Liver (tissue), 3 donors: ENCODE measurements around the gene UBL4A.

Source experiments
- CTCF ChIP-seq: fragments of 150-350 bp; IDR thresholded peaks from 2 replicates; pipeline ENCODE4 v1.5.1; 2017; ENCODE audit warnings: improper control_type of control experiment, low read depth, low read length; ENCODE audit not compliant: missing input control
- EGR1 ChIP-seq, 2 donors: IDR thresholded peaks; 2 replicates each; pipeline ENCODE4 v1.6.1; 2016 to 2018; ENCODE audit warnings: antibody characterized with exemption in 2 of 2, low read depth in 2 of 2
- FOXA1 ChIP-seq: IDR thresholded peaks from 2 replicates; pipeline ENCODE4 v1.6.1; 2016; ENCODE audit warnings: antibody characterized with exemption
- FOXA2 ChIP-seq: IDR thresholded peaks from 2 replicates; pipeline ENCODE4 v1.6.1; 2016; ENCODE audit warnings: antibody characterized with exemption
- GABPA ChIP-seq, 2 donors: IDR thresholded peaks in 1 of 2; conservative IDR thresholded peaks in 1 of 2; 2 replicates each; pipeline ENCODE4 v1.6.1; 2016; ENCODE audit warnings: antibody characterized with exemption in 2 of 2, mild to moderate bottlenecking in 1 of 2, moderate library complexity in 1 of 2
- JUND ChIP-seq, 2 donors: IDR thresholded peaks; 2 replicates each; pipeline ENCODE4 v1.6.1; 2016; ENCODE audit warnings: antibody characterized with exemption in 2 of 2
- RAD21 ChIP-seq, 2 donors: IDR thresholded peaks; 2 replicates each; pipeline ENCODE4 v1.6.1; 2016; ENCODE audit warnings: antibody characterized with exemption in 2 of 2, mild to moderate bottlenecking in 2 of 2
- REST ChIP-seq: IDR thresholded peaks from 2 replicates; pipeline ENCODE4 v1.6.1; 2016; ENCODE audit warnings: antibody characterized with exemption, mild to moderate bottlenecking
- RXRA ChIP-seq, 2 donors: IDR thresholded peaks; 2 replicates each; pipeline ENCODE4 v1.6.1; 2017 to 2018; ENCODE audit warnings: antibody characterized with exemption in 2 of 2, mild to moderate bottlenecking in 1 of 2
- SP1 ChIP-seq: IDR thresholded peaks from 2 replicates; pipeline ENCODE4 v1.6.1; 2018; ENCODE audit warnings: antibody characterized with exemption, mild to moderate bottlenecking
- TAF1 ChIP-seq: conservative IDR thresholded peaks from 2 replicates; pipeline ENCODE4 v1.6.1; 2016; ENCODE audit warnings: antibody characterized with exemption, mild to moderate bottlenecking
- ZBTB33 ChIP-seq: IDR thresholded peaks from 2 replicates; pipeline ENCODE4 v1.6.1; 2016; ENCODE audit warnings: antibody characterized with exemption
- TF ChIP-seq, protein P1 (sequence below): IDR thresholded peaks from 2 replicates; pipeline ENCODE4 v1.6.1; 2016; ENCODE audit warnings: antibody characterized with exemption
- TF ChIP-seq, protein P2 (sequence below): IDR thresholded peaks from 2 replicates; pipeline ENCODE4 v1.6.1; 2016; ENCODE audit warnings: antibody characterized with exemption
- donor health status: healthy.
- donor health status: healthy.

DNA sequence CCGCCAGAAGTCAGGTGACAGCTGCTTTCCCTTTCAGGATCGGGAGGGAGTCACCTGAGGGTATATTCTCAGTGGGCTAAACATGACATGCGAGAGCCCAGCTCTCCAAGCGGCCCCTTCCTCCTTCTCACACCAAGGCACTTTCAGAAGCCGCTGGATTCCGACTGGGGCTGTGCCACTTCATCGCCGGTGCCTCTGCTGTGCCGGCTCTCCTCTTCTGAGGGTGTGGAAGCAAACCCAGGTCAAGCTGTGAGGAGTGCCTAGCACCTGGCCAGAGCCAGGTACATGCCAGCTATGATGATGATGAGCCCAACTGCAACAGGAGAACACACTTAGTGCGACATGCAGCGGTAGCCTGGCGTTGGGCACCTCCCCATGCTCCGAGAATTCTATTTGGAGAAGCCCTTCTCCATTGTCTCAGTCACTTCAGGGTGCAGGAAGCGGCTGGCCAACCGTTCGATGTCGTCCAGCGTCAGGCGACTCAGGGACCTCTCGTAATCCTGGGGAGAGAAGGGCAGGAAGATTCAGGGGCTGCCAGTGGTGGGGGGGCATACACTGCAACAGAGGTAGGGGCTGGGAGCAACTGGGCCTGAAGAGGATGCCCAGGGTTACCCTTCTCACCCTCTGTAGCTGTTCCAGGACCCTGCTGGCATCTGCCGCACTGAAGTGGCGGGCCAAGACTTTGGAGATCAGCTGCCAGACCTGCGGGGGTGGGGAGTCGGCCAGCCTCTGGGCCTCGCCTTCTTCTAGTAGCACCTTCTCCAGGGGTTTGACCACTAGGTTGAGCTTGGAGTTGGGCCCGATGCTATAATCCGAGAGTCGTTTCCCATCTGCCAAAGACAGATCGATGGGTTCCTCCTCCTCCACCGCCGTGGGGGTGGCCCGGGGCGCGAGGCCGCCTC, 1.0 kb downstream of the UBL4A start:
- TF ChIP-seq CTCF: no peak
- no peak for TF ChIP-seq GABPA (IDR thresholded peaks at IDR 0.05 in 1 of 2, conservative IDR thresholded peaks at IDR 0.05 in 1 of 2)
- TF ChIP-seq JUND (IDR thresholded peaks at IDR 0.05): no peak
- no peak for TF ChIP-seq ZBTB33
- TF ChIP-seq EGR1 (IDR thresholded peaks at IDR 0.05; ENCODE audit: low read depth in 2 of 2): no peak
- TF ChIP-seq RAD21 (IDR thresholded peaks at IDR 0.05): no peak
- TF ChIP-seq RXRA (IDR thresholded peaks at IDR 0.05): no peak
- no peak for TF ChIP-seq FOXA1
- TF ChIP-seq, protein P1, sequence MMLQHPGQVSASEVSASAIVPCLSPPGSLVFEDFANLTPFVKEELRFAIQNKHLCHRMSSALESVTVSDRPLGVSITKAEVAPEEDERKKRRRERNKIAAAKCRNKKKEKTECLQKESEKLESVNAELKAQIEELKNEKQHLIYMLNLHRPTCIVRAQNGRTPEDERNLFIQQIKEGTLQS: no peak
- TF ChIP-seq TAF1: no peak
- no peak for TF ChIP-seq SP1
- TF ChIP-seq, protein P2, sequence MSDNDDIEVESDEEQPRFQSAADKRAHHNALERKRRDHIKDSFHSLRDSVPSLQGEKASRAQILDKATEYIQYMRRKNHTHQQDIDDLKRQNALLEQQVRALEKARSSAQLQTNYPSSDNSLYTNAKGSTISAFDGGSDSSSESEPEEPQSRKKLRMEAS: no peak
- no peak for TF ChIP-seq REST
- TF ChIP-seq FOXA2: no peak
